Measurements from ENCODE around the gene CSNK2A1.

- no peak for TF ChIP-seq SIN3A (IDR thresholded peaks at IDR 0.05; ENCODE audit: borderline replicate concordance, insufficient read depth, low read length)
- no peak for TF ChIP-seq POLR2AphosphoS5 (IDR thresholded peaks at IDR 0.05; ENCODE audit: low read depth, low read length)
- no peak for TF ChIP-seq REST (IDR thresholded peaks at IDR 0.05; ENCODE audit: insufficient read depth in 1 of 2, low read depth in 2 of 2, low read length in 2 of 2)
- TF ChIP-seq TAF1 (IDR thresholded peaks at IDR 0.05; ENCODE audit: borderline replicate concordance, insufficient read depth, low read length), result no peak
Measured at GRCh38 chr20:544153-544725, 649 bp upstream of the CSNK2A1 start.

Measured in PFSK-1 (cell line).